GM10248 (cell line): Measurements from ENCODE around the gene ITIH4.

Source experiments
- CTCF ChIA-PET: fragments of 300-600 bp; sonication (Branson Sonifier 250); formaldehyde crosslinking; extraction: SDS; loops from one replicate; lab custom pipeline; 2021; ENCODE audit warnings: antibody characterized with exemption; lab: Yijun Ruan, JAX
- POLR2A ChIA-PET: fragments of 350-650 bp; sonication (Branson Sonifier 250); formaldehyde crosslinking; extraction: SDS; loops from one replicate; lab custom pipeline; 2020; ENCODE audit warnings: antibody characterized with exemption; lab: Yijun Ruan, JAX
- DNase-seq: peaks from one replicate; pipeline ENCODE4 v3.0.0; 2012; ENCODE audit errors: extremely low spot score
- CTCF ChIP-seq: IDR thresholded peaks from 2 replicates; pipeline ENCODE4 v1.5.1; 2012; ENCODE audit warnings: mild to moderate bottlenecking, low read depth; ENCODE audit errors: extremely low read depth, missing control alignments, control extremely low read depth

ITIH4 gene

GRCh38 chr3:52847241-52847640 is 16.8 kb upstream of the ITIH4 start:
- CTCF ChIA-PET: interaction anchor here (1.8 kb wide), 1 partner anchor 26 kb away, joined by 3 read pairs; no protein-coding TSS in a partner anchor
- POLR2A ChIA-PET: no interaction called here
- DNase-seq: no peak
- TF ChIP-seq CTCF: no peak

GRCh38 chr3:52846432-52846965 is 16.0 kb upstream of the ITIH4 start:
- POLR2A ChIA-PET: no interaction called here
- TF ChIP-seq CTCF: no peak
- CTCF ChIA-PET: interaction anchor here (1.4 to 1.8 kb wide), 5 partner anchors 12 to 258 kb away, joined by 3 to 6 read pairs (median 4); partner anchors contain the start of gene MUSTN1
- no peak for DNase-seq

- DNase-seq: no peak
- peak; percentile 33 for TF ChIP-seq CTCF
- ChIA-PET POLR2A (no interaction called here), CTCF (interaction anchor here (0.8 to 1.8 kb wide), 12 partner anchors 11 to 259 kb away, joined by 3 to 6 read pairs (median 3); partner anchors contain the start of gene MUSTN1)
Observed at GRCh38 chr3:52845691-52846431, 15.4 kb upstream of the ITIH4 start.

GRCh38 chr3:52845157-52845556 is 14.7 kb upstream of the ITIH4 start:
- no peak for DNase-seq

GRCh38 chr3:52844290-52844975 is 14.0 kb upstream of the ITIH4 start:
- ChIA-PET POLR2A (no interaction called here), CTCF (interaction anchor here (0.8 to 2.3 kb wide), 7 partner anchors 12 to 90 kb away, joined by 3 to 6 read pairs (median 4); no protein-coding TSS in a partner anchor)
- no peak for DNase-seq
- no peak for TF ChIP-seq CTCF

More at GRCh38 chr3:52845157-52845556, 14.7 kb upstream of the ITIH4 start:
- CTCF ChIA-PET: interaction anchor here (0.8 to 2.3 kb wide), 14 partner anchors 10 to 260 kb away, joined by 3 to 6 read pairs (median 4); partner anchors contain the start of gene MUSTN1
- no peak for TF ChIP-seq CTCF
- POLR2A ChIA-PET: no interaction called here

GRCh38 chr3:52843881-52844280 is 13.4 kb upstream of the ITIH4 start:
- no peak for DNase-seq
- POLR2A ChIA-PET: interaction anchor here (0.6 kb wide), 1 partner anchor 145 kb away, joined by 6 read pairs; no protein-coding TSS in a partner anchor

More at GRCh38 chr3:52843881-52844280, 13.4 kb upstream of the ITIH4 start:
- CTCF ChIA-PET: interaction anchor here (1.2 to 2.3 kb wide), 5 partner anchors 12 to 91 kb away, joined by 3 to 6 read pairs (median 4); no protein-coding TSS in a partner anchor
- no peak for TF ChIP-seq CTCF
